ENCODE results near the gene ZSCAN20.

- TF ChIP-seq, protein P1, sequence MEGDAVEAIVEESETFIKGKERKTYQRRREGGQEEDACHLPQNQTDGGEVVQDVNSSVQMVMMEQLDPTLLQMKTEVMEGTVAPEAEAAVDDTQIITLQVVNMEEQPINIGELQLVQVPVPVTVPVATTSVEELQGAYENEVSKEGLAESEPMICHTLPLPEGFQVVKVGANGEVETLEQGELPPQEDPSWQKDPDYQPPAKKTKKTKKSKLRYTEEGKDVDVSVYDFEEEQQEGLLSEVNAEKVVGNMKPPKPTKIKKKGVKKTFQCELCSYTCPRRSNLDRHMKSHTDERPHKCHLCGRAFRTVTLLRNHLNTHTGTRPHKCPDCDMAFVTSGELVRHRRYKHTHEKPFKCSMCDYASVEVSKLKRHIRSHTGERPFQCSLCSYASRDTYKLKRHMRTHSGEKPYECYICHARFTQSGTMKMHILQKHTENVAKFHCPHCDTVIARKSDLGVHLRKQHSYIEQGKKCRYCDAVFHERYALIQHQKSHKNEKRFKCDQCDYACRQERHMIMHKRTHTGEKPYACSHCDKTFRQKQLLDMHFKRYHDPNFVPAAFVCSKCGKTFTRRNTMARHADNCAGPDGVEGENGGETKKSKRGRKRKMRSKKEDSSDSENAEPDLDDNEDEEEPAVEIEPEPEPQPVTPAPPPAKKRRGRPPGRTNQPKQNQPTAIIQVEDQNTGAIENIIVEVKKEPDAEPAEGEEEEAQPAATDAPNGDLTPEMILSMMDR (IDR thresholded peaks at IDR 0.05; ENCODE audit: borderline replicate concordance, extremely low read depth, low read length, poor library complexity, severe bottlenecking): no peak
- TF ChIP-seq EZH2 (IDR thresholded peaks at IDR 0.05; ENCODE audit: borderline replicate concordance, low read depth, low read length, severe bottlenecking): no peak
Measured at GRCh38 chr1:33459691-33460090, 12.8 kb upstream of the ZSCAN20 start.

Measured in DND-41 (cell line).